HCT116 (cell line): ENCODE results near the gene TPRG1. TPM values are rescaled to one million over a fixed set of nuclear protein-coding genes. Genes with fewer than 3 reads are reported as not detected.
A peak's percentile ranks its signal among the peaks of the same experiment; 100 is the strongest.

Experiments used
- ATAC-seq: fragments of 200-7000 bp; cut with Tn5 transposase; 2 replicates; pipeline ENCODE4 v1.9.1; 2020; ENCODE audit warnings: mild to moderate bottlenecking, moderate library complexity
- BruUV-seq: library from RNA; stranded (reverse); fragments of 400-500 nt; replicated peaks from 2 replicates; lab custom pipeline; 2021; lab: Mats Ljungman, UMichigan
- CTCF ChIA-PET: fragments of 300-600 bp; sonication (Branson Sonifier 250); formaldehyde crosslinking; loops from one replicate; lab custom pipeline; 2021; ENCODE audit warnings: antibody characterized with exemption; lab: Charles Lee
- POLR2A ChIA-PET: fragments of 300-600, 350-600 bp; sonication (Branson Sonifier 250); formaldehyde crosslinking; loops from one replicate; lab custom pipeline; 2021; ENCODE audit warnings: antibody characterized with exemption; lab: Charles Lee
- RAD21 ChIA-PET, 2 experiments: fragments of 300-600 bp; sonication (Branson Sonifier 250); formaldehyde crosslinking; loops; one replicate each; lab custom pipeline; 2023; ENCODE audit warnings: low total read pairs in 2 of 2; ENCODE audit not compliant: uncharacterized antibody in 2 of 2, unreplicated experiment in 2 of 2, low non-redundant PET in 1 of 2; lab: Charles Lee
- DNase-seq: peaks from one replicate; pipeline ENCODE4 v3.0.0-alpha.2; 2010; ENCODE audit warnings: low read depth, low spot score
- H2AFZ ChIP-seq: fragments of 200-600 bp; shearing (Covaris generic), sonication (generic); 2 replicates; pipeline ENCODE4 v1.6.1; 2017; ENCODE audit warnings: low read depth, mixed run types, mixed read lengths, antibody characterized with exemption, low read length; ENCODE audit not compliant: poor library complexity, severe bottlenecking
- H3K27ac ChIP-seq: 2 replicates; pipeline ENCODE4 v1.5.1; 2012; ENCODE audit warnings: low read depth, low read length
- H3K27me3 ChIP-seq: fragments of 200-600 bp; sonication (generic); 2 replicates; pipeline ENCODE4 v1.6.1; 2016; ENCODE audit warnings: mixed run types, low read length, mixed read lengths; ENCODE audit not compliant: insufficient read depth
- H3K36me3 ChIP-seq, 2 experiments: fragments of 200-500 bp in 1 of 2; fragments of 200-600 bp in 1 of 2; sonication (Bioruptor generic) in 1 of 2; sonication (generic) in 1 of 2; 2 replicates each; pipeline versions ENCODE4 v1.5.1 to v1.6.1; 2014 to 2016; ENCODE audit warnings: low read length in 2 of 2, inconsistent platforms in 1 of 2, mixed read lengths in 1 of 2, mixed run types in 1 of 2; ENCODE audit not compliant: insufficient read depth in 2 of 2, control insufficient read depth in 1 of 2
- H3K4me1 ChIP-seq, 2 experiments: fragments of 200-600 bp in 1 of 2; sonication (generic) in 1 of 2; 2 replicates each; pipeline versions ENCODE4 v1.5.1 to v1.6.1; 2012 to 2017; ENCODE audit warnings: low read length in 2 of 2, inconsistent platforms in 1 of 2, mild to moderate bottlenecking in 1 of 2, mixed read lengths in 1 of 2, mixed run types in 1 of 2, moderate library complexity in 1 of 2; ENCODE audit not compliant: insufficient read depth in 2 of 2, control insufficient read depth in 1 of 2
- H3K4me2 ChIP-seq: fragments of 200-600 bp; sonication (generic); 2 replicates; pipeline ENCODE4 v1.6.1; 2017; ENCODE audit warnings: mixed run types, low read length, mixed read lengths
- H3K4me3 ChIP-seq, 2 experiments: fragments of 200-600 bp in 1 of 2; sonication (generic) in 1 of 2; replicated peaks in 1 of 2; 2 replicates each; pipeline ENCODE4 v1.5.1; 2011 to 2016; ENCODE audit warnings: low read length in 2 of 2, control low read depth in 1 of 2, low read depth in 1 of 2, mild to moderate bottlenecking in 1 of 2, mixed read lengths in 1 of 2, mixed run types in 1 of 2
- H3K79me2 ChIP-seq: fragments of 200-600 bp; sonication (generic); 2 replicates; pipeline ENCODE4 v1.6.1; 2017; ENCODE audit warnings: mild to moderate bottlenecking, mixed run types, low read length, moderate library complexity, mixed read lengths; ENCODE audit not compliant: insufficient read depth
- H3K9ac ChIP-seq: fragments of 200-600 bp; sonication (generic); 2 replicates; pipeline ENCODE4 v1.6.1; 2016; ENCODE audit warnings: low read length, mixed read lengths
- H3K9me2 ChIP-seq: fragments of 200-600 bp; sonication (generic), shearing (Covaris generic); 2 replicates; pipeline ENCODE4 v1.6.1; 2017; ENCODE audit warnings: mixed run types, mild to moderate bottlenecking, moderate library complexity; ENCODE audit not compliant: insufficient read depth
- H3K9me3 ChIP-seq, 2 experiments: fragments of 200-500 bp in 1 of 2; fragments of 200-600 bp in 1 of 2; sonication (Bioruptor generic) in 1 of 2; sonication (generic) in 1 of 2; 2 replicates each; pipeline ENCODE4 v1.6.1; 2014 to 2017; ENCODE audit warnings: low read length in 2 of 2, mixed read lengths in 2 of 2, inconsistent platforms in 1 of 2, low read depth in 1 of 2, mild to moderate bottlenecking in 1 of 2, mixed run types in 1 of 2, moderate library complexity in 1 of 2; ENCODE audit not compliant: control insufficient read depth in 1 of 2, insufficient read depth in 1 of 2
- H4K20me1 ChIP-seq: fragments of 200-600 bp; sonication (generic), shearing (Covaris generic); 2 replicates; pipeline ENCODE4 v1.6.1; 2017; ENCODE audit warnings: mixed run types, mild to moderate bottlenecking, moderate library complexity; ENCODE audit not compliant: insufficient read depth
- CBX3 ChIP-seq: IDR thresholded peaks from 2 replicates; pipeline ENCODE4 v1.6.1; 2012; ENCODE audit warnings: low read depth
- CEBPB ChIP-seq: IDR thresholded peaks from 2 replicates; pipeline ENCODE4 v1.6.1; 2012; ENCODE audit warnings: low read depth
- CTCF ChIP-seq, 3 experiments: fragments of 200-600 bp in 1 of 3; sonication (generic) in 1 of 3; IDR thresholded peaks in 2 of 3; conservative IDR thresholded peaks in 1 of 3; 2 replicates each; pipeline ENCODE4 v1.5.1; 2012 to 2017; ENCODE audit warnings: low read depth in 2 of 3, low read length in 2 of 3, antibody characterized with exemption in 1 of 3, borderline replicate concordance in 1 of 3, control low read depth in 1 of 3, mild to moderate bottlenecking in 1 of 3, mixed read lengths in 1 of 3, mixed run types in 1 of 3, moderate library complexity in 1 of 3; ENCODE audit not compliant: insufficient read depth in 1 of 3
- EGR1 ChIP-seq: IDR thresholded peaks from 2 replicates; pipeline ENCODE4 v1.6.1; 2012; ENCODE audit warnings: low read depth
- EZH2 ChIP-seq: fragments of 200-600 bp; sonication (generic); IDR thresholded peaks from 2 replicates; pipeline ENCODE4 v1.6.1; 2017; ENCODE audit warnings: antibody characterized with exemption, mixed run types
- FOSL1 ChIP-seq: IDR thresholded peaks from 2 replicates; pipeline ENCODE4 v1.6.1; 2012; ENCODE audit warnings: low read depth
- JUND ChIP-seq: IDR thresholded peaks from 2 replicates; pipeline ENCODE4 v1.6.1; 2012
- POLR2A ChIP-seq: IDR thresholded peaks from 2 replicates; pipeline ENCODE4 v1.7.0; 2011; ENCODE audit warnings: borderline replicate concordance; ENCODE audit not compliant: insufficient read depth, insufficient read length; ENCODE audit errors: extremely low read depth
- POLR2AphosphoS5 ChIP-seq: IDR thresholded peaks from 2 replicates; pipeline ENCODE4 v1.6.1; 2011; ENCODE audit warnings: mild to moderate bottlenecking, low read depth, low read length, moderate library complexity
- RAD21 ChIP-seq: IDR thresholded peaks from 2 replicates; pipeline ENCODE4 v1.6.1; 2012; ENCODE audit warnings: low read depth, mild to moderate bottlenecking
- SIN3A ChIP-seq: IDR thresholded peaks from 2 replicates; pipeline ENCODE4 v1.6.1; 2012; ENCODE audit warnings: low read depth
- SP1 ChIP-seq: IDR thresholded peaks from 2 replicates; pipeline ENCODE4 v1.6.1; 2012; ENCODE audit warnings: low read depth
- SRF ChIP-seq: IDR thresholded peaks from 2 replicates; pipeline ENCODE4 v1.6.1; 2012; ENCODE audit warnings: low read depth
- TCF7L2 ChIP-seq: IDR thresholded peaks from 2 replicates; pipeline ENCODE4 v1.7.0; 2011; ENCODE audit warnings: borderline replicate concordance, inconsistent platforms; ENCODE audit not compliant: insufficient read depth, insufficient read length; ENCODE audit errors: extremely low read depth
- ZFX ChIP-seq: fragments of 450-650 bp; IDR thresholded peaks from 2 replicates; pipeline ENCODE4 v1.6.1; 2017
- intact Hi-C: fragments of 100-400 bp; cut with micrococcal nuclease; formaldehyde crosslinking; loops from 2 replicates; pipeline ENCODE4 v1.10.0; 2022
- total RNA-seq: library from RNA; stranded (reverse); gene quantifications from one replicate; pipeline ENCODE4 v1.2.1, GENCODE V29; 2021; ENCODE audit not compliant: unreplicated experiment
- TF ChIP-seq, protein P1 (sequence below): IDR thresholded peaks from 2 replicates; pipeline ENCODE4 v1.6.1; 2011; ENCODE audit warnings: mild to moderate bottlenecking, low read length, moderate library complexity; ENCODE audit not compliant: insufficient replicate concordance; ENCODE audit errors: extremely low read depth

TPRG1 gene
- total RNA-seq, 1 experiment from 2014 or later, result 2.8 TPM

DNA sequence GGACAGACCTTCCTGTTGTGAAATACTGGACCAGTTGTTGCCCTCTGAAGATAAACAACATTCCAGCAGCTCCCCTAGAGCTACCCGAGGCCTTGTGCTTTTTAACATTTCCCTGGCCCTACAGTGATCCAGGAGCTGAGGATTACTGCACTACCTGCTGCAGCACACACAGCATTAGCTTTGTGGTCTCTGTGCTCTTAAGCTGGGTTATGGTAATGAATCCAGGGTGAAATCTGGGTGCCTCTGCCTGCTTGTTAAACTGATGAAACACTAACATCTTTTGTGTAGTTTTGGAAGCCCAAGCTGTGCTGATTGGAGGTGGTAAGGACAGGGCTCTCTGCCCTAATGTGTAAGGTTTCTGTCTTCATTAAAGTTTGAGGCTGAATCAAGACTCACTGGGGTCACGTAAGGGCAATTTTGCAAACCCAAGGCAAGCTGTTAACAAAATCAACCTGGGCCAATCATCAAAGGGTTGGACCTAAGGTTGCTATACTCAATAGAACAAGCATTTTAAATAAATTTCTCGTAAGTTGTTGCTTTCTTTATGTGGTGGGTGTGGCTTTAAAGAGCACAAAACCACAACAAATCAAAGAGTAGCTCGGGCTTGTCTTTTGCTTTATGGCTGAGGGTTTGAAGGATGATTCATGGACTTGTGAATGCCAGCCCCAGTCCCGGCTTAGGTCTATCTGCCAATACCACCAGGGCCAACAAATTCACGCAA lies 183.9 kb downstream of the TPRG1 start:
- CTCF ChIA-PET, result interaction anchor here (1.9 kb wide), 1 partner anchor 83 kb away, joined by 7 read pairs; no protein-coding TSS in a partner anchor
- ATAC-seq, result peak; percentile 83
- H3K9me2 ChIP-seq, result no peaks in the 10 kb centered on the region
- H4K20me1 ChIP-seq, result no peaks in the 10 kb centered on the region
- H3K4me2 ChIP-seq, result peak overlapping the region; percentile 53
- no peaks in the 10 kb centered on the region for H3K79me2 ChIP-seq
- peak; percentile 67 for DNase-seq
- H3K9me3 ChIP-seq, result no peaks in the 10 kb centered on the region
- BruUV-seq, result no TSS peak
- peaks cover 34 to 35% of the 10 kb centered on the region in 2 experiments for H3K4me1 ChIP-seq
- POLR2A ChIA-PET, result no interaction called here
- H3K4me3 ChIP-seq, result peak overlapping the region in 1 of 2 experiments; percentile 7; a peak in 1 of 4 replicates
- no peaks in the 10 kb centered on the region for H3K36me3 ChIP-seq
- no peak overlapping the region for H3K9ac ChIP-seq
- intact Hi-C loops, result no loop called here
- H3K27ac ChIP-seq, result no peak overlapping the region; the same call in 1 of the 2 replicates
- TF ChIP-seq JUND (peak; percentile 64), SP1 (peak; percentile 47), ZFX (peak; percentile 55; the same call in 1 of the 2 replicates), CBX3 (peak; percentile 43; the same call in 1 of the 2 replicates), FOSL1 (peak; percentile 68), CEBPB (0 out of 2 replicates have a peak, but pooled peaks have one; percentile 37), POLR2A (no peak)
- TF ChIP-seq, protein P1, sequence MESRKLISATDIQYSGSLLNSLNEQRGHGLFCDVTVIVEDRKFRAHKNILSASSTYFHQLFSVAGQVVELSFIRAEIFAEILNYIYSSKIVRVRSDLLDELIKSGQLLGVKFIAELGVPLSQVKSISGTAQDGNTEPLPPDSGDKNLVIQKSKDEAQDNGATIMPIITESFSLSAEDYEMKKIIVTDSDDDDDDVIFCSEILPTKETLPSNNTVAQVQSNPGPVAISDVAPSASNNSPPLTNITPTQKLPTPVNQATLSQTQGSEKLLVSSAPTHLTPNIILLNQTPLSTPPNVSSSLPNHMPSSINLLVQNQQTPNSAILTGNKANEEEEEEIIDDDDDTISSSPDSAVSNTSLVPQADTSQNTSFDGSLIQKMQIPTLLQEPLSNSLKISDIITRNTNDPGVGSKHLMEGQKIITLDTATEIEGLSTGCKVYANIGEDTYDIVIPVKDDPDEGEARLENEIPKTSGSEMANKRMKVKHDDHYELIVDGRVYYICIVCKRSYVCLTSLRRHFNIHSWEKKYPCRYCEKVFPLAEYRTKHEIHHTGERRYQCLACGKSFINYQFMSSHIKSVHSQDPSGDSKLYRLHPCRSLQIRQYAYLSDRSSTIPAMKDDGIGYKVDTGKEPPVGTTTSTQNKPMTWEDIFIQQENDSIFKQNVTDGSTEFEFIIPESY, result no peak
- peak overlapping the region; percentile 90 for H2AFZ ChIP-seq
- no peaks in the 10 kb centered on the region for H3K27me3 ChIP-seq
- RAD21 ChIA-PET, result no interaction called here

- Histone ChIP-seq H2AFZ (no peak overlapping the region), H3K27ac (no peak overlapping the region), H3K9ac (no peak overlapping the region), H3K36me3 (no peaks in the 10 kb centered on the region), H4K20me1 (no peaks in the 10 kb centered on the region), H3K4me2 (no peak overlapping the region), H3K9me2 (no peaks in the 10 kb centered on the region), H3K4me1 (peaks cover 10% of the 10 kb centered on the region in 2 experiments), H3K9me3 (no peaks in the 10 kb centered on the region), H3K79me2 (no peaks in the 10 kb centered on the region), H3K27me3 (no peaks in the 10 kb centered on the region), H3K4me3 (no peak overlapping the region)
- ATAC-seq, result no peak
- ChIA-PET POLR2A (no interaction called here), RAD21 (no interaction called here), CTCF (no interaction called here)
- intact Hi-C loops, result no loop called here
- no TSS peak for BruUV-seq
- DNase-seq, result no peak
- TF ChIP-seq SIN3A (no peak), CTCF (IDR thresholded peaks at IDR 0.05 in 2 of 3, conservative IDR thresholded peaks at IDR 0.05 in 1 of 3; ENCODE audit: borderline replicate concordance in 1 of 3, insufficient read depth in 1 of 3, low read depth in 2 of 3, low read length in 2 of 3) (no peak), EZH2 (no peak), SRF (no peak), FOSL1 (no peak), EGR1 (no peak), TCF7L2 (no peak), ZFX (no peak), POLR2AphosphoS5 (no peak), RAD21 (no peak)
Observed at GRCh38 chr3:189360291-189360690, 188.5 kb downstream of the TPRG1 start.
